B cell (primary cell): ENCODE measurements around the gene ADAMTS12. TPM values are rescaled to one million over a fixed set of nuclear protein-coding genes. Genes with fewer than 3 reads are reported as not detected.

Experiments used
- ATAC-seq: fragments of 200-7000 bp; cut with Tn5 transposase; one replicate; pipeline ENCODE4 v1.10.0; 2021; ENCODE audit warnings: low read depth, mild to moderate bottlenecking, moderate number of reproducible peaks, moderate library complexity
- CTCF ChIA-PET: fragments of 350-600 bp; sonication (Branson Sonifier 250); formaldehyde crosslinking; loops from one replicate; lab custom pipeline; 2021; ENCODE audit warnings: antibody characterized with exemption, inconsistent platforms; lab: Charles Lee
- POLR2A ChIA-PET: fragments of 350-600 bp; sonication (Branson Sonifier 250); formaldehyde crosslinking; loops from one replicate; lab custom pipeline; 2021; ENCODE audit warnings: antibody characterized with exemption; lab: Charles Lee
- DNase-seq: peaks from one replicate; pipeline ENCODE4 v3.0.0; 2013
- H2AFZ ChIP-seq: 2 replicates; pipeline ENCODE4 v1.6.1; 2012; ENCODE audit warnings: mild to moderate bottlenecking, low read depth, low read length; ENCODE audit not compliant: insufficient read depth, poor library complexity, severe bottlenecking
- H3K27ac ChIP-seq, 2 donors: 1 replicate in 1 of 2; 2 replicates in 1 of 2; pipeline ENCODE4 v1.5.1; 2012 to 2013; ENCODE audit warnings: low read length in 2 of 2, mild to moderate bottlenecking in 2 of 2, moderate library complexity in 1 of 2
- H3K27me3 ChIP-seq, 4 experiments: fragments of 200-600 bp in 1 of 4; sonication (generic) in 1 of 4; replicated peaks in 1 of 4; 1 replicate in 2 of 4; 2 replicates in 2 of 4; pipeline versions ENCODE4 v1.6.1 to v1.7.0; 2013 to 2016; ENCODE audit warnings: low read length in 3 of 4, mild to moderate bottlenecking in 2 of 4, mixed read lengths in 1 of 4, moderate library complexity in 1 of 4; ENCODE audit not compliant: insufficient read depth in 4 of 4, control insufficient read depth in 3 of 4; ENCODE audit errors: control extremely low read depth in 1 of 4
- H3K36me3 ChIP-seq, 2 experiments: replicated peaks in 1 of 2; 1 replicate in 1 of 2; 2 replicates in 1 of 2; pipeline versions ENCODE4 v1.6.1 to v1.7.1; 2013; ENCODE audit warnings: low read length in 1 of 2; ENCODE audit not compliant: insufficient read depth in 2 of 2, control insufficient read depth in 1 of 2; ENCODE audit errors: control extremely low read depth in 1 of 2, extremely low read depth in 1 of 2
- H3K4me1 ChIP-seq, 2 donors: fragments of 200-600 bp in 1 of 2; sonication (generic) in 1 of 2; 1 replicate in 1 of 2; 2 replicates in 1 of 2; pipeline versions ENCODE4 v1.5.1 to v1.6.1; 2013 to 2017; ENCODE audit warnings: low read length in 2 of 2; ENCODE audit not compliant: control insufficient read depth in 2 of 2, insufficient read depth in 2 of 2
- H3K4me2 ChIP-seq: replicated peaks from 2 replicates; pipeline ENCODE3; 2012; ENCODE audit warnings: mild to moderate bottlenecking, low read depth, low read length; ENCODE audit not compliant: poor library complexity, severe bottlenecking
- H3K4me3 ChIP-seq, 5 experiments: fragments of 200-600 bp in 1 of 5; sonication (generic) in 1 of 5; 1 replicate in 3 of 5; 2 replicates in 2 of 5; pipeline versions ENCODE4 v1.5.1 to v1.7.0; 2011 to 2016; ENCODE audit warnings: low read length in 4 of 5, mild to moderate bottlenecking in 4 of 5, low read depth in 2 of 5, control low read depth in 1 of 5, moderate library complexity in 1 of 5; ENCODE audit not compliant: insufficient read depth in 1 of 5; ENCODE audit errors: control extremely low read depth in 1 of 5, extremely low read depth in 1 of 5
- H3K79me2 ChIP-seq: fragments of 200-600 bp; sonication (generic); one replicate; pipeline ENCODE4 v1.6.0; 2016; ENCODE audit warnings: low read length; ENCODE audit not compliant: control insufficient read depth, insufficient read depth
- H3K9ac ChIP-seq: fragments of 200-600 bp; sonication (generic); 2 replicates; pipeline ENCODE4 v1.6.1; 2017; ENCODE audit warnings: mild to moderate bottlenecking, low read length, moderate library complexity
- H3K9me3 ChIP-seq, 3 donors: one replicate each; pipeline versions ENCODE4 v1.6.1 to v1.7.1; 2013; ENCODE audit warnings: low read length in 2 of 3; ENCODE audit not compliant: control insufficient read depth in 2 of 3, insufficient read depth in 1 of 3; ENCODE audit errors: control extremely low read depth in 1 of 3
- H4K20me1 ChIP-seq: 2 replicates; pipeline ENCODE4 v1.6.0; 2012; ENCODE audit warnings: mild to moderate bottlenecking, low read length; ENCODE audit not compliant: insufficient read depth, control insufficient read depth, poor library complexity, severe bottlenecking
- H3K27ac Mint-ChIP-seq: one replicate; pipeline ENCODE4 v1.8.0; 2021; ENCODE audit warnings: mixed read lengths
- H3K27me3 Mint-ChIP-seq: one replicate; pipeline ENCODE4 v1.8.0; 2021; ENCODE audit warnings: mixed read lengths
- H3K4me1 Mint-ChIP-seq: one replicate; pipeline ENCODE4 v1.8.0; 2021; ENCODE audit warnings: mixed read lengths
- H3K4me3 Mint-ChIP-seq: one replicate; pipeline ENCODE4 v1.8.0; 2021; ENCODE audit warnings: mixed read lengths
- H3K9me3 Mint-ChIP-seq: one replicate; pipeline ENCODE4 v1.8.0; 2022; ENCODE audit warnings: mixed read lengths; ENCODE audit not compliant: insufficient read depth
- EZH2 ChIP-seq: IDR thresholded peaks from 2 replicates; pipeline ENCODE4 v1.6.1; 2012; ENCODE audit warnings: borderline replicate concordance, low read depth, mild to moderate bottlenecking, moderate library complexity, low read length; ENCODE audit not compliant: insufficient read depth, poor library complexity, severe bottlenecking
- WGBS: methylation state at CpG from one replicate; pipeline ENCODE4 v1.1.5; 2013; ENCODE audit warnings: missing lambda C conversion rate; ENCODE audit not compliant: insufficient coverage; 5-methylcytosine and 5-hydroxymethylcytosine counted together
- intact Hi-C: fragments of 100-400 bp; cut with micrococcal nuclease; formaldehyde crosslinking; loops from one replicate; pipeline ENCODE4 v1.10.0; 2022
- polyA plus RNA-seq: library from polyadenylated mRNA; depleted of rRNA; stranded (reverse); fragments of >200 nt; gene quantifications from 2 replicates; pipeline ENCODE4 v1.2.3, GENCODE V29; 2012
- total RNA-seq, 2 donors: library from RNA; stranded (reverse); fragments of 120-200 nt in 1 of 2; gene quantifications; 1 replicate in 1 of 2; 2 replicates in 1 of 2; pipeline versions ENCODE4 v1.2.3 to v1.2.4, GENCODE V29; 2013 to 2022
- TF ChIP-seq, protein P1 (sequence below): fragments of 200-600 bp; IDR thresholded peaks from one replicate; pipeline ENCODE4 v1.8.0; 2022; ENCODE audit warnings: antibody characterized with exemption, mild to moderate bottlenecking

The ADAMTS12 gene
- total and polyA plus RNA-seq, 2 donors (not counting 1 experiment from before 2014, with no cell fraction given), result not detected

DNA sequence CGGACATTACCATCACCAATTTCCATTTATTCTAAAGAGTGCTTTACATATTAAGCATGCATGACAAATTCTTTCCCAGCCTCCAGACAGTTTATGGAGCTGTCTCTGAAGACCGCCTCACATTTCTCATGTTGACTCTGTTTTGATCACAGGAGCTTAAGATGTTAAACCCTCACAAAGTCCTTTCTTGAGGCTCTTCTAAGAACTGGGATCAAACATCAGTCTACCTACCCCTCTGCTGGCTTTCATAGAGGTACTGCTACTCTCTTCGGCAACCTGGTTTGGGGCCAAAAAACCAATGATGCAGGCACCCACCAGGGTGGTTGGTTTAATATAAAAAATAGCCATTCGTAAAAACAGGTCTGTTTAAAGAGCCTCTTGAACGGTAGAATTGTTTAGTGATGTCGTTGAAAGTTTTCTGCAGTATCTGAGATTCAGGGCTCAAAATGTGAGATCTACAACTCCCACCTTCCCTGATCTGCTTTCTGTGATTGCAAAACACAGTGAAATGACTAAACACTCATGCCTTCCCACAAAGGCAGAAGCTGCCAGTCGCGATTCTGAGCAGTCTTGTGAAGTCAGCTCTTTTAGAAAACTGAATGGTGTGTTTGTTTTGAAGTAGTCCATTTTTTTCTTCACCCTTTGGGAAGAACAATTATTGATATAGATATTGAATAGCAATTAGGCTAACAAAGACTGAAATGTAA lies 47.9 kb upstream of the ADAMTS12 start:
- H3K4me3 Mint-ChIP-seq, result no peak overlapping the region
- intact Hi-C loops, result no loop called here
- no peak overlapping the region for H3K4me3 ChIP-seq
- H3K36me3 ChIP-seq, result no peaks in the 10 kb centered on the region
- H3K9me3 ChIP-seq, result peaks cover 0 to 21% (median 0%) of the 10 kb centered on the region in 3 donors
- H3K27ac ChIP-seq, result no peak overlapping the region
- H2AFZ ChIP-seq, result no peak overlapping the region
- 83% methylated on average over 2 of the region's 8 CpGs for WGBS
- H3K4me1 Mint-ChIP-seq, result peaks cover under 1% of the 10 kb centered on the region
- H3K27me3 Mint-ChIP-seq, result peaks cover 48% of the 10 kb centered on the region
- no peak for DNase-seq
- no peaks in the 10 kb centered on the region for H3K9me3 Mint-ChIP-seq
- no peak for TF ChIP-seq EZH2
- TF ChIP-seq, protein P1, sequence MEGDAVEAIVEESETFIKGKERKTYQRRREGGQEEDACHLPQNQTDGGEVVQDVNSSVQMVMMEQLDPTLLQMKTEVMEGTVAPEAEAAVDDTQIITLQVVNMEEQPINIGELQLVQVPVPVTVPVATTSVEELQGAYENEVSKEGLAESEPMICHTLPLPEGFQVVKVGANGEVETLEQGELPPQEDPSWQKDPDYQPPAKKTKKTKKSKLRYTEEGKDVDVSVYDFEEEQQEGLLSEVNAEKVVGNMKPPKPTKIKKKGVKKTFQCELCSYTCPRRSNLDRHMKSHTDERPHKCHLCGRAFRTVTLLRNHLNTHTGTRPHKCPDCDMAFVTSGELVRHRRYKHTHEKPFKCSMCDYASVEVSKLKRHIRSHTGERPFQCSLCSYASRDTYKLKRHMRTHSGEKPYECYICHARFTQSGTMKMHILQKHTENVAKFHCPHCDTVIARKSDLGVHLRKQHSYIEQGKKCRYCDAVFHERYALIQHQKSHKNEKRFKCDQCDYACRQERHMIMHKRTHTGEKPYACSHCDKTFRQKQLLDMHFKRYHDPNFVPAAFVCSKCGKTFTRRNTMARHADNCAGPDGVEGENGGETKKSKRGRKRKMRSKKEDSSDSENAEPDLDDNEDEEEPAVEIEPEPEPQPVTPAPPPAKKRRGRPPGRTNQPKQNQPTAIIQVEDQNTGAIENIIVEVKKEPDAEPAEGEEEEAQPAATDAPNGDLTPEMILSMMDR, result no peak
- no peak overlapping the region for H3K4me2 ChIP-seq
- H3K4me1 ChIP-seq, result peaks cover 6 to 9% of the 10 kb centered on the region in 2 donors
- H4K20me1 ChIP-seq, result no peaks in the 10 kb centered on the region
- ChIA-PET POLR2A (no interaction called here), CTCF (no interaction called here)
- H3K27ac Mint-ChIP-seq, result no peak overlapping the region
- ATAC-seq, result no peak
- H3K9ac ChIP-seq, result no peak overlapping the region
- H3K27me3 ChIP-seq, result peaks cover 0 to 49% (median 24%) of the 10 kb centered on the region in 4 experiments
- H3K79me2 ChIP-seq, result no peaks in the 10 kb centered on the region

DNA sequence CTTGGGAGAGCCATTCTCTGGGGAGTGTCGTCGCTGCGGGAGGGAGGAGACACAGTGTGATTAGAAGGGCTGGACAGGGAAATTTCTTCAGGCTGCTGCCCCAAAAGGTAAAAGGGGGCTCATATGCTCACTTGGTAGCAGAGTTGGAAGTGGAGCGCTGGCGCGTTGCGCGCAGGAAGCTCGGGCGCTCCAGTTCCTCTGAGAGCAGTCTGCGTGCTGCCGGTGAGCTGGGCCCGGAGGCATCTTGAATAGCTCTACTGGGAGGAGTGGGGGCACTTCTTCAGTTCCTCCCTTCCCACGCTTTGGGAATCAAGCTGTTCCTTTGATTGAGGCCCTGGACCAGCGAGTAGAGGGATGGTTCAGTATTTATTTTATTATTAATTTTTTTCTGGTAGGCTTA lies 47.1 kb upstream of the ADAMTS12 start:
- DNase-seq, result no peak
- WGBS, result 27% methylated on average over 11 of the region's 15 CpGs
- H3K27ac Mint-ChIP-seq, result no peak overlapping the region

More for the DNA sequence above, 47.1 kb upstream of the ADAMTS12 start:
- ATAC-seq, result no peak
- POLR2A ChIA-PET, result no interaction called here
- Histone ChIP-seq H3K27me3 (peaks cover 0 to 49% (median 24%) of the 10 kb centered on the region in 4 experiments), H3K9ac (no peak overlapping the region), H3K27ac (no peak overlapping the region), H2AFZ (no peak overlapping the region), H3K4me1 (peaks cover 9 to 11% of the 10 kb centered on the region in 2 donors), H3K36me3 (no peaks in the 10 kb centered on the region), H3K4me3 (no peak overlapping the region), H3K4me2 (no peak overlapping the region), H4K20me1 (no peaks in the 10 kb centered on the region), H3K79me2 (no peaks in the 10 kb centered on the region), H3K9me3 (peaks cover 0 to 21% (median 0%) of the 10 kb centered on the region in 3 donors)
- H3K9me3 Mint-ChIP-seq, result no peaks in the 10 kb centered on the region
- H3K27me3 Mint-ChIP-seq, result peaks cover 48% of the 10 kb centered on the region
- H3K4me1 Mint-ChIP-seq, result peaks cover 9% of the 10 kb centered on the region
- H3K4me3 Mint-ChIP-seq, result no peak overlapping the region
- CTCF ChIA-PET, result no interaction called here
- intact Hi-C loops, result no loop called here
- no peak for TF ChIP-seq EZH2
- TF ChIP-seq, protein P1, result no peak
